HG02763 (cell line): ENCODE results near the gene ANG.
"Not testable (repeated sequence)": the region's sequence is repeated elsewhere in the genome, so short reads cannot be mapped to it uniquely, and the experiment has no call there.

Experiments used
- ATAC-seq: cut with Tn5 transposase; IDR thresholded peaks from one replicate; pipeline ENCODE4 v1.9.1; 2021; ENCODE audit warnings: mild to moderate bottlenecking, moderate library complexity; ENCODE audit not compliant: unreplicated experiment

Gene ANG

GRCh38 chr14:20688167-20688839, at the start of gene ANG:
Gene ANG, plus strand, starts transcription at chr14:20688764. Its CDS starts 4,801 bp downstream, at chr14:20693565.
- no peak for ATAC-seq

GRCh38 chr14:20641591-20641990, 47.0 kb upstream of the ANG start, which contains the start of gene OR6S1:
Gene OR6S1, minus strand, starts transcription at chr14:20641691. Its CDS starts 0 bp downstream, at chr14:20641691.
- ATAC-seq, result no peak

DNA sequence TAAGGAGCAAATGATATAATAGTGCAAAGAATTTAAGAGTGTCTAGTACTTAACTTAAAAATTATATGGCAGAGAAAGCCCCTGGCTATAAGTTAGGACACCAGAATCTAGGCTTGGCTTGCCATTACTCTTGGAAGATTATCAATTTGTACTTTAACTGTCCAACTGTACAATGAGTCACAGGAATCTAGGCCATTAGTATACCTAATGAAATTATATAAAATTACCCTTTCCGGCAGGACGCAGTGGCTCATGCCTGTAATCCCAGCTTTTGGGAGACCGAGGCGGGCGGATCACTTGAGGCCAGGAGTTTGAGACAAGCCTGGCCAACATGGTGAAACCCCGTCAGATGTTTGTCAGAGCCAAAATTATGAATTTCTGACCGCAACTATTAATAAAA, 46.4 kb upstream of the ANG start:
- no peak for ATAC-seq

DNA sequence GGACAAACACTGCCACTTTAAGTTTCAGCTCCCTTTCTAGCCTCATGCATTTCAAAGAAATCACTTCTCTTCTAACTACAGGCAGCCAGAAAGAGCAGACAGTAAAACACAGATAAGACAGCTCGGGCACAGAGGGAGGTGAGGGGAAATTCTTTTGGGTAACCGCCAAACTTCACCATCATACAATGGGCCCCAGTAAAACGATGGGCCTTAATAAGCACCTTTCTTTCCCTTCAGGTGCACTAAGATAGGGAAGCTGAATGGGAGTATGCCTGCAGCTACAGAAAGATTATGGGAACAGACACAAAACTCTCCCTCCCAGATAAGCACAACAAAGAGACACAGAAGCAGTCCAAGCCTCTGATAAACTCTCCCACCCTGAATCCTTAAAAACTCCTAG, 45.8 kb upstream of the ANG start:
- ATAC-seq, result not testable (repeated sequence)

DNA sequence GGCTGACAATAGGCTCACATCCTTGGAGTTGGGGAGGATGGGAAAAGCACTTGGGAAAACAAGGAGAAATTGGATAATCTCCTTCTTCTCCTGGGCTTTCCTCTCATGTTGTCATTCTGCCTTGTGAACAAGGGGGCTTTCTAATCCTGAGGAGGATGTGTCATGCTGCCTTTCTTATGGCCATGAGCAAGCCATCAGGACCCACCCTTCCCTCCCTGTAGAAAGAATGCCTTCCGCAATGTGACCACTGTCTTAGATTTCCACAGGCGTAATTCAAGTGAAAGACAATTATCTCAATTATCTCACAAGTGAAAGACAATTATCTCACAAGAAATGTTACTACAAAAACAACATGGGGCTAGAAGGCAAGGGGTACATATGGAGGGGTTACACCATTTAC, 44.0 kb upstream of the ANG start:
- ATAC-seq, result no peak

- no peak for ATAC-seq
Measured at GRCh38 chr14:20645481-20645880, 43.1 kb upstream of the ANG start.

GRCh38 chr14:20652996-20653975, 35.3 kb upstream of the ANG start:
- ATAC-seq, result no peak

- ATAC-seq, result no peak
Measured at GRCh38 chr14:20655851-20656250, 32.7 kb upstream of the ANG start.

DNA sequence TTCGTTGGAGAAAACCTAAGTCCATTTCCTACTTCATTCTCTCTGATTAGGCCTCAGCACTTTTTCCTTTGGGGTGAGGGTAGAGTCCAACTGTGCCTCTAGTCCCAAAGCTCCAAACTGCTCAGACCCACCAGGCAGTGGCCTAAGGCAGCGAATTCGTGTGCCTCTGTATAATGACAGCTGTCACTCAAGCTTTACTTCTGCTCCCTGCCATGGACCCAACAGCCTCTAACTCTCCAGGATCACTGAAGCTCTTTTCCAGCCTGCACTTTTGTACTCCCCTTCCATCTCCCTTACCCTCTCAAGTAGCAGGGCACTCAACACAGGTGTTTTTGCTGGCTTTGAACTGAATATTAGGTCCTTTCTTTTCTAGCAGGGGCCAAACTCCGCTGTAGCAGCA, 32.3 kb upstream of the ANG start:
- no peak for ATAC-seq

DNA sequence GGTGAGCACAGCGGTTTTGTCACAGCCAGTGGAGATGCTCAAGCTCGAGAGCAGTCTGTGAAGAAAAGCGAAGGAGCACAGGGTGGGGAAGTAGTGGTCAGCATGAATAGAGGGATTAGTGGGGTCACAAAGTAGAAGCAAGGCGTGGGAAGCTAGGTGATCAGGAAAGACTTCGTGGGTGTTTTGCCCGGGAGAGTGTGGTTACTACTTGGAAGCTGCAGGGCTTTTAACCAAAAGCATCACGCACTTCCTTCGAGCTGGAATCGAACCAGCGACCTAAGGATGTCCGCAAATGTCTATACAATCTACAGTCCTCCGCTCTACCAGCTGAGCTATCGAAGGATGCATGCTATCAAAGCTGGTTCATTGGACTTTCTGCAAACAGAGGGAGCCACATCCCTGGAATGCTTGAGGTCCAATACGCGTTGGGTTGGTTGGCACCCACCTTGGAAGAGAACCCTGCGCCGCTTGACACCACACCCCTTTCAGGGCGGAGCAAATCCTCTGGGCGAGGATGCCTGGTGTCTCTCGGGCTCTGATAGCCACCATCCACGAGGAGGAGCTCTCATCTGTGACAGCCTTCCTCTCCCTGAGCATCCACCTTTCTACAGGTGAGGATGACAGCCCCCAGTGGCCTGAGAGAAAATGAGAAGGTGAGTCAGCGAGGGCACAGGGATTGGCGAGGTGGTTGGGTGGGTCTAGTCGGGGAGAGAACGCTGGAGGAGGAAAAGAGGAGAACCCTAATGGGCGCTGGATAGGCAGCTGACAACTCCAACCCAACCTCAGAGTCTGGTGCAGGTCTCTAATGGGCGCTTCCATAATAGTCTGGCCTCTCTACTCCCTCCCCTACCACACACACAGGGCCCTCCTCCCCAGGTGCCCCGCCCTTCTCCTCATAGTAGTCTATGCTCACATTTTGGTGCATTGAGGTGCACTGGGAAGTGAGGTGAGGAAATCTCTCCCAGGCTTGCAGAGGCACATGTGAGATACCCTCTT, 31.1 kb upstream of the ANG start:
- no peak for ATAC-seq

GRCh38 chr14:20658246-20658645, 30.3 kb upstream of the ANG start:
- no peak for ATAC-seq

DNA sequence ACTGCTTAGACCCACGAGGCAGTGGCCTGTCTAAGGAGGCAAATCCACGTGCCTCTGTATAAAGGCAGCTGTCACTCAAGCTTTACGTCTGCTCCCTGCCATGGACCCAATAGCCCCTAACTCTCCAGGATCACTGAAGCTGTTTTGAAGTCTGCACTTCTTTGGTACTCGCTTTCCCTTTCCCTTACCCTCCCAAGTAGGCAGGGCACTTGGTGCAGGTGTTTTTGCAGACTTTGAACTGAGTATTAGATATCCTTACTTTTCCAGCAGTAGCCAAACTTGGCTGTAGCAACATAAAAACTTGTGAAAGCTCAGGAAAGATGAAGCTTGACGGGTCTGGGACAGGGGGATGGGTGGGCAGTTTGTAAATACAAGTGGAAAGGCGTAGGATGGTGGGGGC, 29.2 kb upstream of the ANG start:
- no peak for ATAC-seq

DNA sequence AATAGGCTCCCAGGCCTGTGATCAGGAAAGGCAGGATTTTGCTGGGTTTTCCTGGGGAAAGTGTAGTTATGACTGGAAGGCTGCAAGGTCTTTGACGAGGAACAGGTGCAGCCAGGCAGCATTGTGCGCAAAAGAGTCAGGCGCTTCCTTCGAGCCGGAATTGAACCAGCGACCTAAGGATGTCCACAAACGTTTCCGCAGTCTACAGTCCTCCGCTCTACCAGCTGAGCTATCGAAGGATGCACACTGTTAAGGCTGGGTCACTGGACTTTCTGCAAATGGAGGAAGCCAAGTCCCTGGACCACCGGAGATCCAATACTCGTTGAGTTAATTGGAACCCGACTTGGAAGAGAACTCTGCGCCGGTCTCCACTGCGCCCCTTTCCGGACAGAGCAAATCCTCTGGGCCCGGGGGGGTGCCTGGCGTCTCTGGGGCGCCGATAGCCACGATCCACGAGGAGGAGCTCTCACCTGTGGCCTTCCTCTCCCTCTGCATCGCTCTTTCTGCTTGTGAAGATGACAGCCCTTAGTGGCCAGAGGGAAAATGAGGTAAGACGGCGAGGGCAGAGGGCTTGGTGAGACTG, 28.7 kb upstream of the ANG start:
- ATAC-seq, result no peak

GRCh38 chr14:20661197-20661596, 27.4 kb upstream of the ANG start:
- ATAC-seq, result no peak

DNA sequence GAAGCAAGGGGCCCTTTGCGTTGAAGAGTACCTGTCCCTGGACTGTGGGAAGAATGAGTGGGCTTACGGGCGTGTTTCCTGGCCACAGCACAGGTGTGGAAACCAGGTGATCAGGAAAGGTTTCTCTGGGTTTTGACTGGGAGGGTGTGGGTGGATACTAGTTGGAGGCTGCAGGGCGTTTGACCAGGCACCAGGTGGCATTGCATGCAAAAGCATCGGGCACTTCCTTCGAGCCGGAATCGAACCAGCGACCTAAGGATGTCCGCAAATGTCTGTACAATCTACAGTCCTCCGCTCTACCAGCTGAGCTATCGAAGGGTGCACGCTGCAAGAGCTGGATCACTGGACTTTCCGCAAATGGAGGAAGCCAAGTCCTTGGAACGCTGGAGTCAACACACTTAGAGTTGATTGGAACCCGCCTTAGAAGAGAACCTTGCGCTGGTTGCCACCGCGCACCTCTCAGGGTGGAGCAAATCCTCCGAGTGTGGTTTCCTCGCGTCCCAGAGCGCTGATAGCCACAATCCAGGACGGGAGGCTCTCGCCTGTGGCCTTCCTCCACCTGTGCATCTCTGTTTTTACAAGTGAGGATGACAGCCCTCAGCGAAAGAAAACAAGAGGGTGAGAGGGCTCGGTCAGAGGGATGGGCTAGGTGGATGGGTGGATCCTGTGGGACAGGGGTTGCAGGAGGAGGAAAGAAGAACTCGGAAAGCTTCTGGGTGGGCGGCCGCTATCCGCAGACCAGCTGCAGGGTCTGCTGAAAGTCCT, 25.4 kb upstream of the ANG start:
- peak; percentile 52 for ATAC-seq

GRCh38 chr14:20666400-20666961, 22.1 kb upstream of the ANG start:
- ATAC-seq, result not testable (repeated sequence)

DNA sequence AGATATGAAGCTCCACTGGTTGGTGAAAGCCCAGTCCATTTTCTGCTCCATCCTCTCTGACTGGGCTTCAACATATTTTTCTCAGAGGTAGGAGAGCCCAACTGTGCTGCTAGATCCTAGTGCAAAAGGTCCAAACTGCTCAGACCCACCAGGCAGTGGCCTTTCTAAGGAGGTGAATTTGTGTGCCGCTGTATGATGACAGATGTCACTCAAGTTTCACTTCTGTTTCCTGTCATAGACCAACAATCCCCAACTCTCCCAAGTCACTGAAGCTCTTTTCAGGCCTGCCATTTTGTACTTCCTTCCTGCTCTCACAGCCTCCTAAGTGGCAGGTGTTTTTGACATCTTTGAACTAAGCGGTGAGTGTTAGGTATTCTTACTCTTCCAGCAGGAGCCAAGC, 20.6 kb upstream of the ANG start:
- ATAC-seq, result peak; percentile 80

GRCh38 chr14:20668969-20669368, 19.6 kb upstream of the ANG start:
- ATAC-seq, result no peak

DNA sequence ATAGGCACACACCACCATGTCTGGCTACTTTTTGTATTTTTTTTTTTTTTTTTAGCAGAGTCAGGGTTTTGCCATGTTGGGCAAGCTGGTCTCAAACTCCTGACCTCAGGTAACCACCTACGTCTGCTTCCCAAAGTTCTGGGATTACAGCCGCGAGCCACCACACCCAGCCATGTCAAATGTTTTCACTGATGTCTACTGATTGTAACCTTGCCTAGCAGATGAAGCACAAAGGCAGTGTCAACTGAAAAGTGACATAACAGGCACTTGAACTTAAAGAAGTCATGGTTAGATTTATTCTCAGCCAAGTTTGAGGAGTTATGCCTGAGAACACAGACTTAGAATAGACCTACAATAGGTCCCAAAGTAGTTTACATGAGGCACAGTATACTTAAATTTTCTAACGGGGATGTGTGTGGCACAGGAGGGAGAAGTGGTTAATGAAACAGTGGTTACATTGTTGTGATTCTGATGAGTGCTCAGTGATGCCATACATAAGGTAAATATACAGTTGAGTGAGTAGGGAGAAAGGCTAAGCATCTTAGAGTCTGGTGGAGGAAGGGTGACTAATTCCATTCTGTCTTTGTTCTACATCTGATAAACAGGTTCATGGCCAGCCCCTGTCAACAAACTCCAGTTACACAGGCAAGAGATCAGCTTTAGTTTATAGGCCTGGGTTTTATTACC, 16.8 kb upstream of the ANG start:
- ATAC-seq, result no peak
